Stimulated activated effector memory CD8-positive, alpha-beta T cell treated with anti-CD3 and anti-CD28 coated beads, Interleukin-12 subunit alpha, Interleukin-12 subunit beta, amount 100 ng/mL, for 72 hours (primary cell): ENCODE data around the gene FUNDC1.

ENCODE experiments used
- ATAC-seq: fragments of 150-1000 bp; cut with Tn5 transposase; 2 replicates; pipeline ENCODE4 v1.10.0; 2021
- DNase-seq, 2 donors: peaks; one replicate each; pipeline ENCODE4 v3.0.0; 2021 to 2022; ENCODE audit warnings: low spot score in 2 of 2
- H3K27ac Mint-ChIP-seq: one replicate; pipeline ENCODE4 v1.8.0; 2022; ENCODE audit warnings: mild to moderate bottlenecking, mixed read lengths
- H3K36me3 Mint-ChIP-seq: one replicate; pipeline ENCODE4 v1.8.0; 2022; ENCODE audit warnings: mild to moderate bottlenecking, mixed read lengths
- H3K4me1 Mint-ChIP-seq: one replicate; pipeline ENCODE4 v1.8.0; 2022; ENCODE audit warnings: mixed read lengths
- H3K4me3 Mint-ChIP-seq: one replicate; pipeline ENCODE4 v1.8.0; 2022; ENCODE audit warnings: mild to moderate bottlenecking, mixed read lengths
- H3K9me3 Mint-ChIP-seq: one replicate; pipeline ENCODE4 v1.8.0; 2022; ENCODE audit warnings: mixed read lengths

Gene FUNDC1

GRCh38 chrX:44503560-44503959 is 39.1 kb downstream of the FUNDC1 start:
- Mint-ChIP-seq H3K4me1 (peaks cover 5% of the 10 kb centered on the region), H3K4me3 (no peak overlapping the region), H3K27ac (no peak overlapping the region), H3K36me3 (no peaks in the 10 kb centered on the region), H3K9me3 (no peaks in the 10 kb centered on the region)
- no peak for ATAC-seq
- DNase-seq = no peak

- no peak for ATAC-seq
- H3K4me3 Mint-ChIP-seq = no peak overlapping the region
- no peak for DNase-seq
These were observed 47.6 kb downstream of the FUNDC1 start for GRCh38 chrX:44495091-44495490.

GRCh38 chrX:44494357-44494756 is 48.3 kb downstream of the FUNDC1 start:
- Mint-ChIP-seq H3K9me3 (no peaks in the 10 kb centered on the region), H3K4me3 (no peak overlapping the region), H3K27ac (no peak overlapping the region), H3K4me1 (no peaks in the 10 kb centered on the region), H3K36me3 (no peaks in the 10 kb centered on the region)
- DNase-seq (no peak), ATAC-seq (no peak)

More at GRCh38 chrX:44495091-44495490, 47.6 kb downstream of the FUNDC1 start:
- Mint-ChIP-seq H3K36me3 (no peaks in the 10 kb centered on the region), H3K4me1 (no peaks in the 10 kb centered on the region), H3K9me3 (no peaks in the 10 kb centered on the region), H3K27ac (no peak overlapping the region)

- H3K9me3 Mint-ChIP-seq = no peaks in the 10 kb centered on the region
- DNase-seq (no peak), ATAC-seq (no peak)
- H3K4me3 Mint-ChIP-seq = no peak overlapping the region
- no peaks in the 10 kb centered on the region for H3K36me3 Mint-ChIP-seq
- H3K27ac Mint-ChIP-seq = no peak overlapping the region
- no peaks in the 10 kb centered on the region for H3K4me1 Mint-ChIP-seq
These were observed 53.1 kb downstream of the FUNDC1 start for GRCh38 chrX:44489515-44489914.

GRCh38 chrX:44484607-44485146 is 58.0 kb downstream of the FUNDC1 start:
- no peak overlapping the region for H3K4me3 Mint-ChIP-seq
- no peaks in the 10 kb centered on the region for H3K9me3 Mint-ChIP-seq
- H3K36me3 Mint-ChIP-seq = no peaks in the 10 kb centered on the region
- no peak for DNase-seq
- no peak overlapping the region for H3K27ac Mint-ChIP-seq
- no peak for ATAC-seq
- no peaks in the 10 kb centered on the region for H3K4me1 Mint-ChIP-seq

GRCh38 chrX:44483965-44484606 is 58.6 kb downstream of the FUNDC1 start:
- ATAC-seq (no peak), DNase-seq (no peak)
- Mint-ChIP-seq H3K4me1 (no peaks in the 10 kb centered on the region), H3K27ac (no peak overlapping the region), H3K4me3 (no peak overlapping the region), H3K36me3 (no peaks in the 10 kb centered on the region), H3K9me3 (no peaks in the 10 kb centered on the region)

- H3K9me3 Mint-ChIP-seq = no peaks in the 10 kb centered on the region
- no peak overlapping the region for H3K4me3 Mint-ChIP-seq
- no peaks in the 10 kb centered on the region for H3K4me1 Mint-ChIP-seq
- H3K36me3 Mint-ChIP-seq = no peaks in the 10 kb centered on the region
- ATAC-seq (no peak), DNase-seq (no peak)
- H3K27ac Mint-ChIP-seq = no peak overlapping the region
These were observed 60.1 kb downstream of the FUNDC1 start for GRCh38 chrX:44482575-44482974.

GRCh38 chrX:44480591-44480990 is 62.1 kb downstream of the FUNDC1 start:
- Mint-ChIP-seq H3K36me3 (no peaks in the 10 kb centered on the region), H3K9me3 (no peaks in the 10 kb centered on the region), H3K27ac (no peak overlapping the region), H3K4me3 (no peak overlapping the region), H3K4me1 (no peaks in the 10 kb centered on the region)
- no peak for DNase-seq
- no peak for ATAC-seq

GRCh38 chrX:44474410-44474809 is 68.2 kb downstream of the FUNDC1 start:
- H3K9me3 Mint-ChIP-seq = no peaks in the 10 kb centered on the region
- ATAC-seq (no peak), DNase-seq (no peak)
- H3K36me3 Mint-ChIP-seq = no peaks in the 10 kb centered on the region
- H3K4me1 Mint-ChIP-seq = no peaks in the 10 kb centered on the region
- no peak overlapping the region for H3K27ac Mint-ChIP-seq
- H3K4me3 Mint-ChIP-seq = no peak overlapping the region
